ENCODE results near the gene ITPR1. TPM values are rescaled to one million over a fixed set of nuclear protein-coding genes. Genes with fewer than 3 reads are reported as not detected.

ITPR1 gene
- total RNA-seq, 4 donors from 2014 or later = 56.1 to 71.2 (median 61.9) TPM

GRCh38 chr3:4716266-4716665 is 223.1 kb downstream of the ITPR1 start:
- 57 to 68% methylated on average over 1 of the region's 1 CpG for WGBS, 2 donors
- H3K4me1 ChIP-seq = peaks cover 0 to 60% (median 6%) of the 10 kb centered on the region in 4 donors
- no peaks in the 10 kb centered on the region for H3K36me3 ChIP-seq

GRCh38 chr3:4716706-4717362 is 223.7 kb downstream of the ITPR1 start:
- no peaks in the 10 kb centered on the region for H3K9me3 ChIP-seq
- peak overlapping the region; percentile 35 to 83 (median 60) for H3K27ac ChIP-seq
- WGBS, 2 donors = 45 to 61% methylated on average over 14 of the region's 14 CpGs
- H3K4me3 ChIP-seq = no peak overlapping the region
- peaks cover 0 to 62% (median 6%) of the 10 kb centered on the region in 4 donors for H3K4me1 ChIP-seq
- no peaks in the 10 kb centered on the region for H3K27me3 ChIP-seq
- peak in 1 of 2 donors; percentile 71 for TF ChIP-seq EP300 (IDR thresholded peaks at IDR 0.05)
- TF ChIP-seq POLR2A (IDR thresholded peaks at IDR 0.05) = no peak
- no peaks in the 10 kb centered on the region for H3K36me3 ChIP-seq
- peak in 1 of 2 donors; percentile 68 for DNase-seq (ENCODE audit: low spot score in 2 of 2)

More at GRCh38 chr3:4716266-4716665, 223.1 kb downstream of the ITPR1 start:
- TF ChIP-seq EP300 (IDR thresholded peaks at IDR 0.05) (no peak), POLR2A (IDR thresholded peaks at IDR 0.05) (no peak), CTCF (IDR thresholded peaks at IDR 0.05) (no peak)
- Histone ChIP-seq H3K4me3 (no peak overlapping the region), H3K27ac (peak overlapping the region in 3 of 4 donors; percentile 44 to 83 (median 76)), H3K27me3 (no peaks in the 10 kb centered on the region), H3K9me3 (no peaks in the 10 kb centered on the region)
- no peak for DNase-seq (ENCODE audit: low spot score in 2 of 2)

- Histone ChIP-seq H3K27ac (peak overlapping the region; percentile 35 to 83 (median 60)), H3K4me3 (no peak overlapping the region), H3K4me1 (peaks cover 0 to 62% (median 6%) of the 10 kb centered on the region in 4 donors), H3K9me3 (no peaks in the 10 kb centered on the region), H3K27me3 (no peaks in the 10 kb centered on the region), H3K36me3 (no peaks in the 10 kb centered on the region)
- DNase-seq (ENCODE audit: low spot score in 2 of 2) = no peak
- TF ChIP-seq POLR2A (IDR thresholded peaks at IDR 0.05) (no peak), EP300 (IDR thresholded peaks at IDR 0.05) (no peak), CTCF (IDR thresholded peaks at IDR 0.05) (no peak)
- 61 to 71% methylated on average over 5 of the region's 5 CpGs for WGBS, 2 donors
Measured at GRCh38 chr3:4717363-4717740, 224.2 kb downstream of the ITPR1 start.

GRCh38 chr3:4718179-4718736 is 225.1 kb downstream of the ITPR1 start:
- H3K27me3 ChIP-seq = no peaks in the 10 kb centered on the region
- H3K36me3 ChIP-seq = no peaks in the 10 kb centered on the region
- H3K9me3 ChIP-seq = no peaks in the 10 kb centered on the region
- H3K27ac ChIP-seq = peak overlapping the region in 3 of 4 donors; percentile 24 to 83 (median 76)
- peaks cover 0 to 70% (median 10%) of the 10 kb centered on the region in 4 donors for H3K4me1 ChIP-seq
- no peak overlapping the region for H3K4me3 ChIP-seq
- WGBS, 2 donors = 67 to 74% methylated on average over 4 of the region's 4 CpGs
- DNase-seq (ENCODE audit: low spot score in 2 of 2) = no peak
- TF ChIP-seq CTCF (IDR thresholded peaks at IDR 0.05) (no peak), POLR2A (IDR thresholded peaks at IDR 0.05) (no peak), EP300 (IDR thresholded peaks at IDR 0.05) (no peak)

GRCh38 chr3:4719046-4719501 is 225.9 kb downstream of the ITPR1 start:
- H3K36me3 ChIP-seq = no peaks in the 10 kb centered on the region
- DNase-seq (ENCODE audit: low spot score in 2 of 2) = no peak
- peaks cover 0 to 78% (median 13%) of the 10 kb centered on the region in 4 donors for H3K4me1 ChIP-seq
- TF ChIP-seq EP300 (IDR thresholded peaks at IDR 0.05) = no peak
- TF ChIP-seq CTCF (IDR thresholded peaks at IDR 0.05) = no peak
- H3K9me3 ChIP-seq = no peaks in the 10 kb centered on the region
- no peaks in the 10 kb centered on the region for H3K27me3 ChIP-seq
- 46 to 50% methylated on average over 8 of the region's 8 CpGs for WGBS, 2 donors
- peak overlapping the region in 3 of 4 donors; percentile 4 to 83 (median 76) for H3K27ac ChIP-seq
- no peak overlapping the region for H3K4me3 ChIP-seq
